Hematopoietic multipotent progenitor cell treated with erythropoietin and hydrocortisone succinate and interleukin-3 and kit ligand, for 17 days (in vitro differentiated cells): ENCODE results near the gene GALNT4.
A peak's percentile ranks its signal among the peaks of the same experiment; 100 is the strongest.

Experiments
- DNase-seq: peaks from one replicate; pipeline ENCODE4 v3.0.0-alpha.2; 2015; ENCODE audit warnings: low spot score

Gene GALNT4

GRCh38 chr12:89529738-89530137 lies 5.1 kb upstream of the GALNT4 start:
- peak; percentile 84 for DNase-seq

- no peak for DNase-seq
Measured at GRCh38 chr12:89528434-89528833, 3.8 kb upstream of the GALNT4 start.

- DNase-seq, result peak; percentile 80
Measured at GRCh38 chr12:89525824-89526770, 1.5 kb upstream of the GALNT4 start, which contains the start of gene POC1B. Gene POC1B, minus strand, starts transcription at chr12:89526047. Its CDS starts 152 bp downstream, at chr12:89525895.

GRCh38 chr12:89525305-89525823 lies 768 bp upstream of the GALNT4 start:
- DNase-seq, result peak; percentile 61

GRCh38 chr12:89523843-89524540 lies 604 bp downstream of the GALNT4 start:
- peak; percentile 42 for DNase-seq

GRCh38 chr12:89523393-89523792 lies 1.2 kb downstream of the GALNT4 start:
- DNase-seq, result peak; percentile 46

GRCh38 chr12:89521364-89522223 lies 3.0 kb downstream of the GALNT4 start:
- peak; percentile 30 for DNase-seq

GRCh38 chr12:89517720-89518119 lies 6.9 kb downstream of the GALNT4 start:
- peak; percentile 62 for DNase-seq

- DNase-seq, result no peak
Measured at GRCh38 chr12:89516633-89517032, 8.0 kb downstream of the GALNT4 start.

GRCh38 chr12:89514751-89515150 lies 9.8 kb downstream of the GALNT4 start:
- DNase-seq, result no peak

- DNase-seq, result no peak
Measured at GRCh38 chr12:89513544-89513943, 11.1 kb downstream of the GALNT4 start.

- no peak for DNase-seq
Measured at GRCh38 chr12:89507015-89507824, 17.4 kb downstream of the GALNT4 start.

GRCh38 chr12:89506050-89506449 lies 18.5 kb downstream of the GALNT4 start:
- no peak for DNase-seq

GRCh38 chr12:89504560-89505346 lies 19.8 kb downstream of the GALNT4 start:
- DNase-seq, result no peak

- DNase-seq, result no peak
Measured at GRCh38 chr12:89501793-89502192, 22.8 kb downstream of the GALNT4 start.

- no peak for DNase-seq
Measured at GRCh38 chr12:89499857-89500256, 24.7 kb downstream of the GALNT4 start.

GRCh38 chr12:89497467-89497866 lies 27.1 kb downstream of the GALNT4 start:
- DNase-seq, result no peak

- no peak for DNase-seq
Measured at GRCh38 chr12:89497005-89497404, 27.6 kb downstream of the GALNT4 start.

- peak; percentile 87 for DNase-seq
Measured at GRCh38 chr12:89494411-89495231, 30.0 kb downstream of the GALNT4 start.
